Measurements from ENCODE around the gene HSD17B12. TPM values are rescaled to one million over a fixed set of nuclear protein-coding genes. Genes with fewer than 3 reads are reported as not detected.

HSD17B12 gene
- total and polyA plus RNA-seq, 2 donors (not counting 3 experiments of a cell fraction or from before 2014, with no cell fraction given), result 41.5 to 96.5 TPM

DNA sequence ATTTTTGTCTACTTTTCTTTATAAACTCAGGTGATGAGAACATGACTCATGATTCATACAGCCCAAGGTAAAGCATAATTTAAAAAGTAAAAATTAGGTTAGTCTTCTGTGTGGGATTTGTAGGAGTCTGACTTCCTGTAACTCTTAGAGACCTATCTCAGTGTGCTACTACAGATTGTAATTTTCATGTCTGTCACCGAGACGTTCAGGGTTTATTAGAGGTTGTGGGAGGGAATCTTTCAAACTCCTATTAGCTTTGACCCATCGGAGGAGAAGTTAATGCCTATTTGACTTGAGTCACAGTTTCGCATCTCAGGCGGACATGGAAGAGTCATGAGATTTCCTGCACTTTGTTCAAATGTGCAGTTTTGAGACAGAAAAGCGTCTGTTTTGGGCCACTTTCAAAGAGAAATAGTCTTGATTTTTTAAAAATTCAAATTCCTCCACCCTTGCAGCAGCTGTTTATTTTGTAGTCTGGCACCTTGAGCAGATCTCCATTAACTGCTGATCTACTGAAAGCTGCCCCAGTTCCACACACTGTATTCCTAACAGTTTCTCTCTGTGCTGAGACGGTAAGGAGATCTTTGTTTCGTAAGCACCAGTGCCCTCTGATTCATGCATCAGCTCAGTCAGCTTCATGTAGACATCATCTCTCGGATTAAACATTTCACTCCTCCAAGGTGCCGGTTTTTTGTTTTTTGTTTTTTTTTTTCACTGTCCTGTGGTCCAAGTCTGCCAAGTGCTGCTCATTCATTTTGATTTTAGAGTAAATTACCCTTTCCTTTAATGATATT is 224.4 kb downstream of the HSD17B12 start:
- FAIRE-seq, result no peak
- ChIA-PET POLR2A (interaction anchor here (0.5 kb wide), 1 partner anchor 217 kb away, joined by 3 read pairs; no protein-coding TSS in a partner anchor), CTCF (interaction anchor here (1.0 to 4.4 kb wide), 10 partner anchors 13 to 189 kb away, joined by 3 to 42 read pairs (median 5); partner anchors contain the start of gene C11orf96)
- Histone ChIP-seq H2AFZ (ENCODE audit: low read depth, low read length) (no peak overlapping the region), H3K4me3 (replicated peaks in 1 of 3; ENCODE audit: insufficient read depth in 1 of 3, low read depth in 1 of 3, low read length in 3 of 3) (no peak overlapping the region), H3K4me1 (ENCODE audit: control insufficient read depth, extremely low read depth, insufficient read depth, low read length) (peaks cover 16% of the 10 kb centered on the region), H3K27me3 (ENCODE audit: control insufficient read depth in 2 of 2, insufficient read depth in 2 of 2, low read length in 2 of 2) (no peaks in the 10 kb centered on the region), H3K36me3 (ENCODE audit: control insufficient read depth in 2 of 2, extremely low read depth in 1 of 2, insufficient read depth in 2 of 2, low read length in 2 of 2) (no peaks in the 10 kb centered on the region), H3K9ac (replicated peaks; ENCODE audit: extremely low read depth, insufficient read depth, low read length) (peak overlapping the region; percentile 48), H4K20me1 (replicated peaks; ENCODE audit: control insufficient read depth, extremely low read depth, insufficient read depth, low read length) (no peaks in the 10 kb centered on the region), H3K79me2 (ENCODE audit: control insufficient read depth, insufficient read depth, low read length) (no peaks in the 10 kb centered on the region), H3K9me3 (replicated peaks; ENCODE audit: control insufficient read depth, insufficient read depth, low read length) (no peaks in the 10 kb centered on the region), H3K9me1 (replicated peaks; ENCODE audit: control insufficient read depth, extremely low read depth, insufficient read depth, low read length) (no peaks in the 10 kb centered on the region), H3K4me2 (ENCODE audit: insufficient read depth, low read length) (no peak overlapping the region), H3K27ac (ENCODE audit: insufficient read depth, low read depth, low read length) (peak overlapping the region; percentile 42)
- intact Hi-C loops (cut with micrococcal nuclease), result no loop called here
- DNase-seq (ENCODE audit: low read depth, low spot score), result peak; percentile 64
- BruUV-seq (replicated peaks), result no TSS peak
- no peak for TF ChIP-seq MYC (IDR thresholded peaks at IDR 0.05; ENCODE audit: low read depth, low read length)
- TF ChIP-seq GATA2 (IDR thresholded peaks at IDR 0.05; ENCODE audit: insufficient read depth, insufficient read length, low read depth, low read length), result no peak
- no peak for TF ChIP-seq FOS (IDR thresholded peaks at IDR 0.05; ENCODE audit: borderline replicate concordance, insufficient read depth, low read length)
- TF ChIP-seq, protein P1, sequence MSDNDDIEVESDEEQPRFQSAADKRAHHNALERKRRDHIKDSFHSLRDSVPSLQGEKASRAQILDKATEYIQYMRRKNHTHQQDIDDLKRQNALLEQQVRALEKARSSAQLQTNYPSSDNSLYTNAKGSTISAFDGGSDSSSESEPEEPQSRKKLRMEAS (IDR thresholded peaks at IDR 0.05; ENCODE audit: insufficient read depth, insufficient read length), result no peak
- TF ChIP-seq EZH2 (IDR thresholded peaks at IDR 0.05; ENCODE audit: borderline replicate concordance, low read depth, low read length, severe bottlenecking), result no peak
- no peak for TF ChIP-seq CTCF (IDR thresholded peaks at IDR 0.05; ENCODE audit: extremely low read depth in 1 of 2, insufficient read depth in 1 of 2, low read depth in 1 of 2, low read length in 2 of 2)
- no peak for TF ChIP-seq POLR2AphosphoS5 (IDR thresholded peaks at IDR 0.05; ENCODE audit: insufficient read depth, low read depth, low read length)
- no peak for TF ChIP-seq POLR2A (IDR thresholded peaks at IDR 0.05; ENCODE audit: low read depth, low read length)
- TF ChIP-seq JUN (IDR thresholded peaks at IDR 0.05; ENCODE audit: borderline replicate concordance, insufficient read depth, insufficient read length, low read depth), result no peak
- dilution Hi-C loops (cut with MboI; ENCODE audit: extremely low pct_ligation_motif_present, low sequenced_read_pairs), result no loop called here

Measured in endothelial cell of umbilical vein (primary cell).